ENCODE data around the gene DNAJC5. TPM values are rescaled to one million over a fixed set of nuclear protein-coding genes. Genes with fewer than 3 reads are reported as not detected.
A peak's percentile ranks its signal among the peaks of the same experiment; 100 is the strongest.

DNAJC5 gene
- total RNA-seq, 1 experiment from 2014 or later: 45.0 TPM

GRCh38 chr20:63891061-63892002, 3.6 kb upstream of the DNAJC5 start:
- ChIA-PET POLR2A (interaction anchor here (0.6 to 5.0 kb wide), 7 partner anchors 9 to 250 kb away, joined by 3 to 45 read pairs (median 5); partner anchors contain the start of genes PRPF6 and TPD52L2), CTCF (interaction anchor here (0.7 to 1.1 kb wide), 4 partner anchors 18 to 354 kb away, joined by 3 read pairs; partner anchors contain the start of gene PTK6)
- H3K36me3 Mint-ChIP-seq (ENCODE audit: insufficient read depth, unreplicated experiment): peaks cover 56% of the 10 kb centered on the region
- H3K27ac Mint-ChIP-seq (ENCODE audit: low read depth, unreplicated experiment): no peak overlapping the region
- BruUV-seq (replicated peaks): no TSS peak
- peaks cover 21% of the 10 kb centered on the region for H3K4me1 Mint-ChIP-seq (ENCODE audit: insufficient read depth, unreplicated experiment)
- intact Hi-C loops (cut with micrococcal nuclease): no loop called here
- H3K27me3 Mint-ChIP-seq (ENCODE audit: insufficient read depth, unreplicated experiment): no peaks in the 10 kb centered on the region
- H3K9me3 Mint-ChIP-seq (ENCODE audit: unreplicated experiment): no peaks in the 10 kb centered on the region
- no peak overlapping the region for H3K4me3 Mint-ChIP-seq (ENCODE audit: unreplicated experiment)
- no peak for DNase-seq (ENCODE audit: unreplicated experiment)
- TF ChIP-seq, protein P1, sequence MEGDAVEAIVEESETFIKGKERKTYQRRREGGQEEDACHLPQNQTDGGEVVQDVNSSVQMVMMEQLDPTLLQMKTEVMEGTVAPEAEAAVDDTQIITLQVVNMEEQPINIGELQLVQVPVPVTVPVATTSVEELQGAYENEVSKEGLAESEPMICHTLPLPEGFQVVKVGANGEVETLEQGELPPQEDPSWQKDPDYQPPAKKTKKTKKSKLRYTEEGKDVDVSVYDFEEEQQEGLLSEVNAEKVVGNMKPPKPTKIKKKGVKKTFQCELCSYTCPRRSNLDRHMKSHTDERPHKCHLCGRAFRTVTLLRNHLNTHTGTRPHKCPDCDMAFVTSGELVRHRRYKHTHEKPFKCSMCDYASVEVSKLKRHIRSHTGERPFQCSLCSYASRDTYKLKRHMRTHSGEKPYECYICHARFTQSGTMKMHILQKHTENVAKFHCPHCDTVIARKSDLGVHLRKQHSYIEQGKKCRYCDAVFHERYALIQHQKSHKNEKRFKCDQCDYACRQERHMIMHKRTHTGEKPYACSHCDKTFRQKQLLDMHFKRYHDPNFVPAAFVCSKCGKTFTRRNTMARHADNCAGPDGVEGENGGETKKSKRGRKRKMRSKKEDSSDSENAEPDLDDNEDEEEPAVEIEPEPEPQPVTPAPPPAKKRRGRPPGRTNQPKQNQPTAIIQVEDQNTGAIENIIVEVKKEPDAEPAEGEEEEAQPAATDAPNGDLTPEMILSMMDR (IDR thresholded peaks at IDR 0.05; ENCODE audit: unreplicated experiment): no peak

GRCh38 chr20:63892402-63892801, 2.5 kb upstream of the DNAJC5 start:
- TF ChIP-seq, protein P1 (IDR thresholded peaks at IDR 0.05; ENCODE audit: unreplicated experiment): no peak
- peaks cover 28% of the 10 kb centered on the region for H3K4me1 Mint-ChIP-seq (ENCODE audit: insufficient read depth, unreplicated experiment)
- ChIA-PET CTCF (interaction anchor here (0.6 to 1.1 kb wide), 3 partner anchors 27 to 357 kb away, joined by 3 read pairs; partner anchors contain the start of gene PTK6), POLR2A (interaction anchor here (1.3 to 5.0 kb wide), 2 partner anchors 11 to 18 kb away, joined by 6 to 45 read pairs; no protein-coding TSS in a partner anchor)
- no peak for DNase-seq (ENCODE audit: unreplicated experiment)
- no TSS peak for BruUV-seq (replicated peaks)
- H3K27me3 Mint-ChIP-seq (ENCODE audit: insufficient read depth, unreplicated experiment): no peaks in the 10 kb centered on the region
- intact Hi-C loops (cut with micrococcal nuclease): no loop called here
- no peak overlapping the region for H3K27ac Mint-ChIP-seq (ENCODE audit: low read depth, unreplicated experiment)
- H3K4me3 Mint-ChIP-seq (ENCODE audit: unreplicated experiment): no peak overlapping the region
- H3K9me3 Mint-ChIP-seq (ENCODE audit: unreplicated experiment): no peaks in the 10 kb centered on the region
- peaks cover 51% of the 10 kb centered on the region for H3K36me3 Mint-ChIP-seq (ENCODE audit: insufficient read depth, unreplicated experiment)

DNA sequence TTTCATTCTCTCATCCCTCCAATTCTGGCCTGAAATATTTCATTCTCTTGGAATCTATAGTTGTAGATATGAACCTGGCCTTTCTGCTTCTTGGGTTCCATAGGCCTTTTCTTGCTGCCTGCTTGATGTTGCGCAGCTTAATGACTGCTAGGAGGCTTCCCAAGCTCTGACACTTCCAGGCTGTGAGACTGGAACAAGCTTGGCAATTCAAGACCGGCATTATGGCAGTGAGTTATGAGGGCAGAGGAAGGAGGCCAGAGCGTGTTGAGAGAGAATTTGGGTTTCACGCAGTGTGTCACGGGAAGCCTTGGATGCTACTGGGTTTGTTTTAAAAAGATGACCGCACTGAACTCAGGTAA, 948 bp upstream of the DNAJC5 start:
- Mint-ChIP-seq H3K27me3 (ENCODE audit: insufficient read depth, unreplicated experiment) (no peaks in the 10 kb centered on the region), H3K4me1 (ENCODE audit: insufficient read depth, unreplicated experiment) (peaks cover 35% of the 10 kb centered on the region), H3K36me3 (ENCODE audit: insufficient read depth, unreplicated experiment) (peaks cover 47% of the 10 kb centered on the region), H3K9me3 (ENCODE audit: unreplicated experiment) (no peaks in the 10 kb centered on the region), H3K4me3 (ENCODE audit: unreplicated experiment) (peak overlapping the region; percentile 66), H3K27ac (ENCODE audit: low read depth, unreplicated experiment) (no peak overlapping the region)
- intact Hi-C loops (cut with micrococcal nuclease): loop anchor here (2.0 kb wide), 1 partner anchor 21 kb away; no protein-coding TSS in a partner anchor
- no peak for DNase-seq (ENCODE audit: unreplicated experiment)
- no TSS peak for BruUV-seq (replicated peaks)
- ChIA-PET CTCF (interaction anchor here (0.6 to 1.2 kb wide), 3 partner anchors 16 to 108 kb away, joined by 3 to 5 read pairs (median 3); no protein-coding TSS in a partner anchor), POLR2A (interaction anchor here (0.6 to 6.8 kb wide), 19 partner anchors 9 to 655 kb away, joined by 3 to 142 read pairs (median 3); partner anchors contain the start of genes TPD52L2 and UCKL1)
- TF ChIP-seq, protein P1 (IDR thresholded peaks at IDR 0.05; ENCODE audit: unreplicated experiment): no peak

Data from MCF 10A (cell line).